ENCODE results near the gene C3orf49.

Gene C3orf49

DNA sequence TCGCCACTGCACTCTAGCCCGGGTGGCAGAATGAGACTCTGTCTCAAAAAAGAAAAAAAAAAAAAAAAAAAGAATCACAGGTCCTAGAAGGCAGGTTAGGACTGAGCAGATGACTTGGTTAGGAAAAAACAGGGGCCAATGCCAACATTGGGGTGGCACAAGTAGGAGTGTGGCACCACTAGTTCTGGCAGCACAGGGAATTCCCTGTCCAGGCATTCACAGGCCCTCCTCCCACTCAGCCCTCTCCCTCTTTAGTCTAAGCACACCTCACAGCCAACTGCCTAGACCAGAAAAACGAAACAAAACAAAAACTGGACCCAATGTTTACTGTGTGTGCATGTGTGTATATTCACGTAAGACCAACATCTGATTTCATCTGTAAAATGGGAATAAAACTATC is 34.0 kb downstream of the C3orf49 start:
- DNase-seq, result no peak

DNA sequence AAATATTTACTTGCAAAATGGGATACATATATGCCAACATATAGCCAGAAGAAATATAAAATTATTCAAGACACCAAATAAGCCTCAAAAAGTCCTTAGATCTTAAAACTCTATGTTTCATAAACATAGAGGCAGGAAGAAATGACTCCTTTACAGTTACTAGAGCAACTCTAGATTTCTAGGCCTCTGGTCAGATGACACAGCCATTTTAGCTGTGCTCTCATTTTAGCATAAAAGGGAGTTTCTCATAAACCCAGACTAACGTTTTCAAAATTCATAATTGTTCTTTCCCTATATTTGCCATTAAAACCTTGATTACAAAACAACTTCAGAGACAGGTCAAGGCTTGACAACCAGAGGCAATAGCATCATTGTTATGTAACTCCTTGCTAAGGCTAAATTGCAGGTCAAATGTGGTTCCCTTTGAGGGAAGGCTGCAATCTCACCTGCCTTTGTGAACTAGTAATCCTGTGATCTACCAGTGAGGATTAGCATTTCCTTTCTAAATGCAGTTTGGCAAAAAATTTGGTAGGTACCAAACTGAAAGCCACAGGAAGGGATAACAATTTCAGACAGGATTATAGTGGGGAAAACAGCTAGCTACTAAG is 36.3 kb downstream of the C3orf49 start:
- no peak for DNase-seq

DNA sequence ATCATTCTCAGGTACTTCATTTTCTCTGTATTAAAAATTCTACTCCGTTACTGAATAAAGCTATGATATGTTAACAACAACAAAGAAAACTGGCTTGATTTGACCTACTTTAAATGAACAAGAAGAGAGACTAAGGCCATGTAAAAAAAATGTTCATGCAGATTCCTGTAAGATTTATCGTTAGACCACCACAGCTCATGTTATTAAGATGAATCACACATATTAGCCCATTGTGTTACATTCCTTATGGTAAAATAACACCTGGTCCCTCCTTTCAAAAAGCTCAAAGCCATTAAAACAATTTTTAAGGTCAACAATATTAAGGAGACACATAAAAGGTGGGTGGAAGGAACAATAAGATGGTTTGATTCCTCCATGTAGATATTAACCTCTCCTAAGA is 38.2 kb downstream of the C3orf49 start:
- DNase-seq, result no peak

DNA sequence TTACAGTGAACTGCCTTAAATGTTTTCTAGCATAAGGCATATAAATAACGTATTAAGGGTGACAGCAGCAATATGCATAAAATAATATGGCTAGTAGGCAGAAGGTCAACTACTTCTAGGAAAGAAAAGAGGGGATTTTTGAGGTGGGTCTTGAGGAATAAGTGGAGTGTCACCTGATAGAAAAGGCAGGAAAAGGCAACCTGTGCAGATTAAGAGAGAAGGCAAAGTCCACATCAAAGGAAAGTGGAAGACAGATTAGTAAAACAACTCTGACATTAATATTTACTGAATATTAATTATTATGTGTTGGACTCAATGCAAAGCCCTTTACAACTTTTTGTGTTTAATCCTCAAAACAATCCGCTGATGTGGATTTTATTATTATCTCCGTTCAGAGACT is 41.7 kb downstream of the C3orf49 start:
- no peak for DNase-seq

DNA sequence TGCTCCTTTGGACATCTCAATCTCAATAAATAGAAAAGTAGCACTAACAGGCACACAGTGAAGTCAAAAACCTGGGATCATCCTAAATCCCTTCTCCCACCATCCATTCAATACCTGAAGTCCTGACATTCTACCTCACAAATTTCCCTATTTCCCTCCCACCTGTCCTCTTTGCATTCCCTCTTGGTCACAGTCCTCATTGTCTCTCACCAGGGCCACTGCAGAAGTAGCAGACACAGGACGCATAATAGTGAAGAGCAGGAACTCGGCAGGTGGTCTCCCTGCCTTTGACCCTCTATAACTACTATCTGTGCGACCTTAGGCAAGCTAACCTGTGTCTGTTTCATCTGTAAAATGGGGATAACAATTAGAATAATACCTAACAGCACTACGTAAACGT is 42.2 kb downstream of the C3orf49 start:
- no peak for DNase-seq

DNA sequence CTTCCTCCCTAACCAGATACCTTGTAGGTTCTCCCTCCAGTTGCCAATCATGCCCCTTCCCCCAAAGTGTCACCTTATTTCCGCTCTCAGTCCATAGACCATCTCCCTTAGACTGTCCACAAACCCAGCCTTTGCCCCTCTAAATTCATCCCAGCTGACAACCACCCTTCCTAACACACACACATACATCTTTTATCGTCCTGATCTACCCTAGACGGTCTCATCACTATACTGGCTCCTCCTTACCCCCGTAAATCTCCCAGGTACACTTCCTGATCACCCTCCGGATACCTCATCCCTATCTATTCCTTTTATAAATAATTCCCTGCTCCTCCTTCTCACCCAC is 43.7 kb downstream of the C3orf49 start:
- no peak for DNase-seq

DNA sequence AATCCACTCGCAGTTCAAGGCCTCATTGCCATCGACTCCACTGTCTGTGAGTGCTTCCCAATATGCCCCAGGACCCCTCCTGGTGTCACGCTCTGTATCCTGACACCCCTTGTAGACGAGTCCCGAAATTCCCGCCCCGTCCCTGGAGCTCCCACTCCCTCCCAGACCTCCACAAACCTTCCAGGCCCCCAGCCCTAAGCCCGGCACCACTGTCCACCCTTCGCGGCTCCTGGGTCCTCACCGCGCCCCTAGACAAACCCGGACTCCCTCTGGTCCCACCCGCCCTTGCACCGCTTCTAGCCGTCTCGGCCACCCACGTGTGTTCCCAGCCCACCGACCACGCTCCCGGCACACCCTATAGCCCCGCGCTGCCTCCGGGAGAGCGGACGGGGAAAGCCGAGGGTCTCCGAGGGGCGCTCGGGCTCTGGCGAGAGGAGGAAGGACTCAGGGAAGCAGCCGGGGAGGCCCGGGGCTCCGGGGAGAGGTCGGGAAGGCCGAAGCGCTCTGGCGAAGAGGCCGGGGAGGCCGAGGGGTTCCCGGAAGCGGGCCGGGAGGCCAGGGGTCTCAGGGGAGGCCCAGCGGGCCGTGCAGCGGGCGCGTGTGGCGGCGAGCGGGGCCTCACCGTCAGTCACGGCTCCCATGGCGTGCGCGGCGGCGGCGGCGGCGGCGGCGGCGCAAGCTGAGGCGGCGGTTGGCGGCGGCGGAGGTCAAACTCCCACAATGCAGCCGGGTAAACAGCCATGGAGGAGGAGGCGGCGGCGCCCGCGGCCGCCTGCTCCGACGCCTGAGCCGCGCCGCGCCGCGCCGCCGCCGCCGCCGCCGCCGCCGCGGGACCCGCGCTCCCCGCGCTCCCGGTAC is 44.3 kb downstream of the C3orf49 start, which contains the start of the genes ATXN7 and THOC7:
ATXN7 (plus strand) TSS at position 718 of the 858 bp plus-strand sequence. CDS start 48,732 bp downstream, outside the sequence.
THOC7 (minus strand) TSS at position 656 of the 858 bp plus-strand sequence; CDS start at position 641, 15 bp downstream.
- no peak for DNase-seq

DNA sequence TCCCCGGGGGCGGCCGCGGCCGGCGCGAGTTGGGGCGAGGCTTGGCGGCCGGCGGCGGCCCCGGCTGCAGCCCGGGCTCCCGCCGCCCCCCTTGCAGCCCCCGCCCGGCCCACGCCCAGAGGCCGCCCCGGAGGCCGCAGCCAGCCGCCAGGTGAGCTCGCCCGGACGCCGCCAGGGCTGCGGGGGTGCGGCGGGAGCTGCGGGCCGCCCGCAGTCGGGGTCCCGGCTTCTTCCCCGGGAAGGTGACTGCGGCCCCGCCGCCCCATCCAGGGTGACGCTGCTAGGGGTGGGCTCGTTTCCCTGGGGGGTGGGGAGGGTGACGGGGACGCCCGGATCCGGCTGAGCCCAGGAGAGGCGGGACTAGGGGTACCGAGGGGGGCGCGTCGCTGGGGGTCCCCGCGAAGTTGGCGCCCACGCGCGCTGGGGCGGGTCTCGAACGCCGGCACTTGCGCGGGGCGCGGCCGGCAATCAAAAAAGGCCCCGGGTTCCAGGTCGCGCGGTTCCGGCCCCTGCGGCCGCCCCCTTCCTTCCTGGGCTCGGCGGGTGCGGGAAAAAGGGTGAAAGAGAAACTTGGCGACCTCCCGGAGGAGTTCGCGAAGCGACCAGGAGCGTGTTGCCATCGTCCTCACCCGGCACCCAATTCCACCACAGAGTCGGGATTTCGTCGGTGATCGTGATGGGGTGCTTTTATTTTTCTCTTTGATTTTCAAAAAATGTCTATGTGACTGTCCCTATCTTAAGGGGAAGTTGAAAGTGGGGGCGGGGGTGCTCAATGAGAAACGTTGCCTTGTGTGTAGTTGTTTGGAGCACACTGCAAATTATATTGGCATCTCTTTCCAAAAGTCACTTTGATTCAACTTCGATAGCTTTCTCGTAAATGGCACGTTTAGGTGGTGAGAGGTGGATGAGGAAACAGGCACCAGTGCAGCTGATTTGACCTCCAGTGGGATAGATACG is 45.2 kb downstream of the C3orf49 start:
- DNase-seq, result peak; percentile 78

DNA sequence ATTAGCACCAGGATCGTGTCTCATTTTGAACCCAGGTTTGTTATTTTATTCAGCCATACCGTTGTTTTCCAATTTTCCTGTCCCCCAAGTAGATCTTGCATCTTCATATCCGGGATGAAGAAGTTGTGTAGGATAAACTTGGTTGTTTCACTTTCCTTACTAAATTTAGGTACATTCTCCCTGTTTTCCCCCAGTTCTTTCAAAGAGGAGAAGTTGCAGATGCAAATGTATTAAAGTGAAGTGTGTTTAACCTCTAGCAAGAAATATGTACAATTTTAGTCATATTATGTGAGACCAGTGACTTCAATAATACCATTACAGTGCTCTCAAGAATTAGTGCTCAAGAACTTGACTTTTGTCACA is 45.8 kb downstream of the C3orf49 start:
- DNase-seq, result no peak

DNA sequence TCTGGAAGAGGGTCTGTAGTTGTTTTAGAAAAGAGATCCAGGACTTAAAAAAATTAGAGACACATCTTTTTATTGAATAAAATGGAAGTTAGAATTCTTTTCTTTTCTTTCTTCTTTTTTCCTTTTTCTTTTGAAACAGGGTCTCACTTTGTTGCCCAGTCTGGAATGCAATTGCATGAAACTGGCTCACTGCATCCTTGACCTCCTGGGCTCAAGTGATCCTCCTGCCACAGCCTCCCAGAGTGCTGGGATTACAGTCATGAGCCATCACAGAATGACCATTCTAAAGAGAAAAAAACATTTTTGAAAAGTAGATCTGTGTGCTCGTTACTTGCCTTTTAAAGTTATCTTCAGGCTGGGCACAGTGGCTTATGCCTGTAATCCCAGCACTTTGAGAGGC is 48.1 kb downstream of the C3orf49 start:
- DNase-seq, result no peak

DNA sequence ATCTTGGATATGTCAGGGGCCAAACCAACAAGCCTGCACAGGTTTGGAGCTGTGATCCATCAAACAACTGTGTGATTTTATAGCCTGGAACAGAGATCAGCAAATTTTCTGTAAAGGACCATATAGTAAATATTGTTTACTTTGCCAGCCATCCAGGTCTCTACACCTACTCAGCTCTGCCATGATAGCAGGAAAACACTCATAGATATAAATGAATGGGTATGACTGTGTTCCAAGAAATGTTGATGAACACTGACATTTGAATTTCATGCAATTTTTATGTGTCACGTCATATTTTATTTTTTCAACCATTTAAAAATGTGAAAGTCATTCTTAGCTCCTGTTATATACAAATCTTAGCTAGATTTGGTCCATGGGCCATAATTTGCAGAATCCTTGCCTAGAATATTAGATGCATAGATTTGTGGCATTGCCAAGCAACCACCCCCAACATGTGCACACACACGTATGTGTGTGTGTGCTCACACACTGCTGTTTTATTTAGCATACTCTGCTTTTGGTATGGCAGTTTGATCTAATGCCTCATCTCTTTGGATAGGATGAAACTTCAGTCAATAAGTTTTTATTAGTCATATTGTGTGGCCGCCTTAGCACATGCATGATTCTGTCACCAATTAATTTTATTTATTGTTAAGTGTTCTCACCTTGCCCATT is 51.0 kb downstream of the C3orf49 start:
- no peak for DNase-seq

DNA sequence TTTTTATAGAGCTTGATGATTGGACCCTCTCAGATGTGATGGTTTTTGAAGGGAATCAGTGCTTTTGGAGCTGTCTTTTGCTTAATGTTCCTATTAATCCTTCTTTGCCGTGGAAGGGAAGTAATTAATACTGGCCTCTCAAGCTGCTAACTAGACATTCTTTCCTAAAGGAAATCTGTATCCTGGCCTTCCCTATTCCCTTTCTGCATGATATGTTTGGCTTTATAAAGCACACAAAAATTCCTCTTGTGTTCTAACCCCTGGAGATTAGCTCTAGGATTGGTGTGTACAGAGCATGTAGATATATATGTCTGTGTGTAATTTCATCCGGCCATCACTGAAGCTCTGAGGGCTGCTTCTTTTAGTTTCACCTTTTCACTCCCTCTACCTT is 51.5 kb downstream of the C3orf49 start:
- no peak for DNase-seq

DNA sequence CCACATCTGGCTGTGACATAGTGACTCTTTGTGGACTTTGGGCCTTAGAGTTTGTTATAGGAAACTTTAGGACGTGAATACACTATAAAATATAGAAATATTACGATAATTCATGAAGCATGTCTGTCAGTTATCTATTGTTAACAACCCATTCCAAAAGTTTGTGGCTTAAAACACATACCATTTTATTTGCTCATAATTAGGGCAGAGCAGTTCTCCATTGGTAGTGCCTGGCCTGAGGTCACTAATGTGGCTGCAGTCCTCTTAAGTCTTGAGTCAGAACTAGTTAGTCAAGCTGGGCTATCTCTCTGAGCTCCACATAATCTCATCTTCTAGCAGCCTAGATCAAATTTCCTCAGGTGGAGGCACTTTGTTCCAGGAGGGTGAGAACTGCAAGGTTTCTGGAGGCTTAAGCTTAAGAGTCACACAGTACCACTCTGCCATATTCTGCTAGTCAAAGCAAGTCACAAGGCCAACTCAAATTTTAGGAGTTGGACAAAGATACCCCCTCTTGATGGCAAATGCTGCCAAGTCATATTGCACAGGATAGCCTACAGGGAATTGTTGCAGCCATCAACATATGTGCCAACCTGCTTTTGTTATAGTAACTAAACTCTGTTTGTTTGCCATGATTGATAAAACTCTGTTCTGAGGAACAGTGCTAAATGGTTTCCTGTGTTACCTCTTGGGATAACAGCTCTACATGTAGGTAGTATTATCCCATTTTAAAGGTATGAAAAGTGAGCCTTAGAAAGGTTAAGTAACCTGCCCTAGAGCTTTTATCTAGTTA is 53.2 kb downstream of the C3orf49 start:
- DNase-seq, result no peak

DNA sequence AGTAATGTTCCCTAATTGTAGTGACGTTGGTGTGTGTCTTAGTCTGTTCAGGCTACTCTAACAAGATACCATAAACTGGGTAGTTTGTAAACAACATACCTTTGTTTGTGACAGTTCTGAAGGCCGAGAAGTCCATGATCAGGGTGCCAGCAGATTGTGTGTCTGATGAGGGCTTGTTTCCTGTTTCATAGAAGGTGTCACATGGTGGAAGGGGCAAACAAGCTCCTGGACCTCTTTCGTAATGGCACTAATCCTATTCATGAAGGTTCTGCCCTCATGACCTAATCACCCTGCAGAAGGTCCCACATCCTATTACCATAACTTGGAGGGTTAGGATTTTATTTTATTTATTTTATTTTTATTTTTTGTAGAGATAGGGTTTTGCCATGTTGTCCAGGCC is 55.7 kb downstream of the C3orf49 start:
- no peak for DNase-seq

DNA sequence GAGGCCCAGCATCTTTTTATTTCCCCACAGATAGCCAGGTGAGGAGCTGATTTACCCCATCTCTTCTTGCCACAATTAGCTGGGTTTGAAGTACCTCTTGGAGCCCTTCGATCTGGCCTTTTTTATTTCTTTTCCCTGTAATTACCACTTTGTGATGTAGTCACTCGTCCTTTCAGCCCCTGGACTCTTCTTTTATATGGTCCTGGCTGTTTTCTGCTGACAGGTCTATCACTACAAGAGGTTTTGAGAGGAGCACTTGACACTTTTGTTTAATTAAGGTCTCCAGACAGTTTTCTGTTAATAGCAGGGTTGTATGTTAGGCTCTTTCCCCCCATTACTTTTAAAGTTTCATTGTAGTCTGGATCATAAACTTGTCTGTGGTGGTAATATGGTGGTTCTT is 56.4 kb downstream of the C3orf49 start:
- no peak for DNase-seq

DNA sequence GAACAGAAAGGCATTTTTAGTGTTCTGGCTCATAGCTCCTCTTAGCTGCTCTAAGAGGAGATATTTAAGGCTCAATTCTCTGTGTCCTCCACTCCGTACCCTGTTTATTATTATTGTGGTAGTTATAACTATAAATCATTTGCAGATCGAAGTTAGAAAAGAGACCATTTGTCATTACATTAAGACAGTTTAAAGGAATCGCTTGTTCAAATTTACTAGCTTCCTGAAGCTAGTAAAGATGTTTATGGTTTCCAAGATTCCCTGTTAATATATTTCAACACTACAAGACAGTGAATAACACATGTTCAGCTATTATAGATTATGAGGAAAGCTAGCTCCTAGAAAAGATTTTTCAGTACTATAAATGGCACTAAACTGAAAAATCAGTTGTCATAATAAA is 57.2 kb downstream of the C3orf49 start:
- DNase-seq, result no peak

DNA sequence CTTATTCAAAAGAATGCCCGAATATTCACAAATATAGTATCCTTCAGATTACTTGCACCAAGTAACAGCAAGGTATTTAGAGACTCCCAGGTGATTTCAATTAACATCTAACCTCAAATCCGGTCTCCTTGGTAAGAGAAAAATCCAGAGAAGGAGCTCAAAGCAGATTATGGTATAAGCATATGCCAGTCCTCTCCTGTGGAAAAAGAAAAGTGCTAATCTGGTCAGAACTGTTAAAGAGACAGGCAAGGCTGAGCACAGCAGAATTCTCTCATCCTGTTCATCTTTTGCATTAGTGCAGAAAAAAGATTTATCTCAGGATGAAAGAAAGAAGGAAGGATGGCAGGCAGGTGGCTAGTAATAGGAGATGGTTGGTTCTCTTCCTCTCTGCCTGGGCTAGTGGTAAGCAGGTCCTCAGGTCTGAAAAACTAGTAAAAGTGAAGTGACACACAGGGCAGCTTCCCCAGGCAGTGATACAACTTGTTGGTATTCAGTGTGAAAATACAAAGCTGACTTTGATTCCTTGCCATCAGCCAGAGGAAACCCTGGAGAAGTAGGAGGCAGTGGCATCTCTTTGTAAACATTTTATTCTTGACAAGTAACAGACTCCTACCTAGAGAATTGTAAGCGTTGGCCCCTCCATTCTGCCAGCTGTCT is 58.8 kb downstream of the C3orf49 start:
- no peak for DNase-seq

DNA sequence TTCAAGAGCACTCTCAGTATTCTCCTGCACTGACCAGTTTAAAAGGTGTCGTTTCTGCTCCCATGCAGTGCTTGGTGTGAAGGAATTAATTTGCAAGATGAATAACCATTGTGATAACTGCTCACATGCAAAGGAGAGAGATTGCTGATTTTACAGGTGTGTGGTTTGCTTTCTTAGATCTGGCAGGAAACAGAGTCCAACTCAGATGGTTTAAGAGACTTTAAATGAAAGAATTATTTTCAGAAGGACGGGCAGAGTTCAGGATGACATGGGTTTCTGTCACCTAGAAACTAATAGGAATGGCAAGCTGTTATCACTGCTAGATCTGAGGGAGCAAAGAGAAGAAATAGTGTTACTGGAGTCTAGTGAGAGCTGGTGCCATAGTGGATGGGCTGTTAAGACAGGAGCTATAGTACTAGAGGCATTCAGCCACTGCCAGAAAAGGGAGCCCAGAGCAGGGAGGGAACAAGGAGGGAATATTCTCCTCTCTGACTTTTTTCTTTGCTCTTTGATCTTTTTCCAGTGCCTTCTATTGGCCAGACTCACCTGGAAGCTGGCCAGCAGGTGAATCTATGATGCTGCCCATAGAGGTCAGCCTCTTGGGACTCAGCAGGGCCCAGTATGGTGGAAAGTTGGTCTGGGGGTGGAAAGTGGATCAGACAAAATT is 59.4 kb downstream of the C3orf49 start:
- no peak for DNase-seq

DNA sequence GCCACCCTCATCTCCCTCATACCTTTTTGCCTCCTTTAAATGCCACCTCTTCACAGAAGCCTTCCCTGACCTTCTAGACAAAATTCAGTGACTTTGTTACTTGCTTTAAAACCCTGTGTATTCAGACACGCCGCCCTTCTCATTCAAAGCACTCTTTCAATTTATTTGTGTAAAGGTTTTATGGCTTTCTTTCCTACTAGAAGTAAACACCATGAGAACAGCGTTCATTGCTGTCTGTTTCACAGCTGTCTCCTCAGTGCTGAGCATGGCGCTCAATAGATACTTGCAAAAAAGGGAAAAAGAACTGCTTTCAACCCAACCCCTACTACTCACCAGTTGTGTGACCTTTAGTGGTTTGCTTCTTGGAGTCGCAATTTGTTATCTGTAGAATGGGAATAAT is 61.6 kb downstream of the C3orf49 start:
- DNase-seq, result no peak

DNA sequence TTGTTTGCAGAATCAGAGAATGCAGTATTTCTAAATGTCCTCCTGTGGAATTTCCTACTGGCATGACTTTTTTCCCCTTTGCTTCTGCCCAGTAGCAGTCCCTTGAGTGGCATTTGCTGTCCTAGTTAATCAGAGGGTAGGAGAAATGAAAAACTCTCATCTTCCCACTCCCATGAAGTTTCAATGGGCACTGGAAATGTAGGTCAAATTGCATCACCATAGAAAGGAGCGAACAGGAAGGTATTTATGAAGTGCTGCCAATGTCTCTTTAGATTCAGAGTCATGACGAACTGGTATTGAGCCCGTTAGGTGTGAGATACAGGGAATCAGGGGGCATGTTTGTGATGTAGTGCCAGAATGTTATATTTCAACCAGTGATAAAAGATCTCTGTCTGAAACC is 67.8 kb downstream of the C3orf49 start:
- DNase-seq, result no peak

DNA sequence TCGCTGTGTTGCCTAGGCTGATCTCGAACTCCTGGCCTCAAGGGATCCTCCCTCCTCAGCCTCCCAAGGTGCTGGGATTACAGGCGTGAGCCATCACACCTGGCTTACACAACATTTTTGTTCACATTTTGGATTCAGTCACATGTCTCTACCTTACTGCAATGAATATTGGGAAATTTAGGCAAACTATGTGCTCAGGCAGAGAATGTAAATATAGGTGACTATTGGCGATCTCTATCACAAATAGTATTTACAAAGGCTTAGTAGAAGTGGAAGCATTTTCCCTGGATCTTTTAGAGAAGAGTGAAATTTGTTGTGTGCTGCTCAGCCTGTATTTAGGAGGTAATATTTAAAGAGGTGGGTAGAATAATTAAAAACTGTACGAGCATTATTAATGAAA is 72.4 kb downstream of the C3orf49 start:
- DNase-seq, result no peak
